ENCODE measurements around the gene SALL1.

The SALL1 gene

DNA sequence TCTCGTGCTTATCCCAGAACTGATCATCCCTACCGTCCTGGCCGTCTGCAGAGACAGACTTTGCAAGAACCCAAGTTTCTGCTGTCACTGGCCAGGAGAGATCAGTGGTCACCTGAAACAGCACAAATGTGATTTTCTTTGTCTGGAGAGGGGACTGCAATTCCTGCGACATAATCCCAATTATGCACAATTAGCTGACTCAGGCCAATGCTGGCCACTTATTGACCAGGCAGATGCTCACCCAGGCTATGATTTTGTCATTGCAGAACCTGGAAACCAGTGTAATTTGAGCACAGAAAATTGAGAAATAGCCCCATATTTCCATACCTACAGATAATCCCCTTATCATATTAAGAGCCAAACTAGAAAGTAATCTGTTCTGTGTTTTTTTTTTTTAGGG lies 34.7 kb downstream of the SALL1 start:
- TF ChIP-seq, protein P1, sequence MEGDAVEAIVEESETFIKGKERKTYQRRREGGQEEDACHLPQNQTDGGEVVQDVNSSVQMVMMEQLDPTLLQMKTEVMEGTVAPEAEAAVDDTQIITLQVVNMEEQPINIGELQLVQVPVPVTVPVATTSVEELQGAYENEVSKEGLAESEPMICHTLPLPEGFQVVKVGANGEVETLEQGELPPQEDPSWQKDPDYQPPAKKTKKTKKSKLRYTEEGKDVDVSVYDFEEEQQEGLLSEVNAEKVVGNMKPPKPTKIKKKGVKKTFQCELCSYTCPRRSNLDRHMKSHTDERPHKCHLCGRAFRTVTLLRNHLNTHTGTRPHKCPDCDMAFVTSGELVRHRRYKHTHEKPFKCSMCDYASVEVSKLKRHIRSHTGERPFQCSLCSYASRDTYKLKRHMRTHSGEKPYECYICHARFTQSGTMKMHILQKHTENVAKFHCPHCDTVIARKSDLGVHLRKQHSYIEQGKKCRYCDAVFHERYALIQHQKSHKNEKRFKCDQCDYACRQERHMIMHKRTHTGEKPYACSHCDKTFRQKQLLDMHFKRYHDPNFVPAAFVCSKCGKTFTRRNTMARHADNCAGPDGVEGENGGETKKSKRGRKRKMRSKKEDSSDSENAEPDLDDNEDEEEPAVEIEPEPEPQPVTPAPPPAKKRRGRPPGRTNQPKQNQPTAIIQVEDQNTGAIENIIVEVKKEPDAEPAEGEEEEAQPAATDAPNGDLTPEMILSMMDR (conservative IDR thresholded peaks at IDR 0.05; ENCODE audit: low read length) = no peak
- no peak for TF ChIP-seq EZH2phosphoT487 (IDR thresholded peaks at IDR 0.05; ENCODE audit: borderline replicate concordance)
- H3K79me2 ChIP-seq (ENCODE audit: insufficient read depth, low read length) = no peaks in the 10 kb centered on the region
- H3K27me3 ChIP-seq (ENCODE audit: insufficient read depth, low read length, poor library complexity, severe bottlenecking) = no peaks in the 10 kb centered on the region
- H2AFZ ChIP-seq (ENCODE audit: low read length) = no peak overlapping the region
- no peaks in the 10 kb centered on the region for H3K36me3 ChIP-seq (ENCODE audit: insufficient read depth, low read length)
- no peaks in the 10 kb centered on the region for H3K9me2 ChIP-seq (replicated peaks; ENCODE audit: low read depth, low read length)
- H3K4me1 ChIP-seq (ENCODE audit: insufficient read depth, low read length, poor library complexity, severe bottlenecking) = no peaks in the 10 kb centered on the region
- no peak overlapping the region for H3K4me3 ChIP-seq (ENCODE audit: low read length, poor library complexity, severe bottlenecking)
- H4K20me1 ChIP-seq (ENCODE audit: insufficient read depth, low read length, poor library complexity, severe bottlenecking) = no peaks in the 10 kb centered on the region
- H3F3A ChIP-seq (ENCODE audit: low read depth) = no peaks in the 10 kb centered on the region
- H3K9me3 ChIP-seq (ENCODE audit: insufficient read depth, low read depth, low read length) = no peaks in the 10 kb centered on the region
- no peak overlapping the region for H3K9ac ChIP-seq (ENCODE audit: low read depth, low read length, poor library complexity, severe bottlenecking)
- no peak overlapping the region for H3K4me2 ChIP-seq (ENCODE audit: low read depth, low read length, poor library complexity, severe bottlenecking)

DNA sequence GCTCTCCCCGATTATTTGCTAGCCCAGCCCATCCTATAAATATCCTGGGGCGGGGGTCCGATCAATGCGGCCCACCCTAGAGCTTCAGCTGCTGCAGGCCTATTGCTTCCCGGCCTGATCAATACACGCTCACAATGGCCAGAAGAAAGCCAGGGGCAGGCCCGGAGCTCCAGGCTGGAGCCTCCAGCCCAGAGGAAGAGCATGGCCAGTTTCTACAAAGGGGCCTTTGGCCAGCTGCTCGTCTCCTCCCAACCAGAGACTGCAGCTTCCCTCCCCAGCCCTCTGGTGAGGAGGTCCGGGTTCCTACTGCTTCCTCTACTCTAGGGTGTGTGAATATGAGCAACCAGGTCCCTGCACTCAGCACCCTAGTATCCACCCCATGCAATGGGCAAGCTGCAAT lies 36.7 kb downstream of the SALL1 start:
- Histone ChIP-seq H3K4me3 (ENCODE audit: low read length, poor library complexity, severe bottlenecking) (no peak overlapping the region), H3K9ac (ENCODE audit: low read depth, low read length, poor library complexity, severe bottlenecking) (no peak overlapping the region), H3K4me1 (ENCODE audit: insufficient read depth, low read length, poor library complexity, severe bottlenecking) (no peaks in the 10 kb centered on the region), H3K9me3 (ENCODE audit: insufficient read depth, low read depth, low read length) (peaks cover 3% of the 10 kb centered on the region; the same call in 1 of the 2 replicates), H3K79me2 (ENCODE audit: insufficient read depth, low read length) (no peaks in the 10 kb centered on the region), H3K9me2 (replicated peaks; ENCODE audit: low read depth, low read length) (no peaks in the 10 kb centered on the region), H3K4me2 (ENCODE audit: low read depth, low read length, poor library complexity, severe bottlenecking) (no peak overlapping the region), H3K27me3 (ENCODE audit: insufficient read depth, low read length, poor library complexity, severe bottlenecking) (no peaks in the 10 kb centered on the region), H3K36me3 (ENCODE audit: insufficient read depth, low read length) (no peaks in the 10 kb centered on the region), H2AFZ (ENCODE audit: low read length) (no peak overlapping the region), H4K20me1 (ENCODE audit: insufficient read depth, low read length, poor library complexity, severe bottlenecking) (no peaks in the 10 kb centered on the region), H3F3A (ENCODE audit: low read depth) (no peaks in the 10 kb centered on the region)
- TF ChIP-seq EZH2phosphoT487 (IDR thresholded peaks at IDR 0.05; ENCODE audit: borderline replicate concordance) = no peak
- TF ChIP-seq, protein P1 (conservative IDR thresholded peaks at IDR 0.05; ENCODE audit: low read length) = no peak

DNA sequence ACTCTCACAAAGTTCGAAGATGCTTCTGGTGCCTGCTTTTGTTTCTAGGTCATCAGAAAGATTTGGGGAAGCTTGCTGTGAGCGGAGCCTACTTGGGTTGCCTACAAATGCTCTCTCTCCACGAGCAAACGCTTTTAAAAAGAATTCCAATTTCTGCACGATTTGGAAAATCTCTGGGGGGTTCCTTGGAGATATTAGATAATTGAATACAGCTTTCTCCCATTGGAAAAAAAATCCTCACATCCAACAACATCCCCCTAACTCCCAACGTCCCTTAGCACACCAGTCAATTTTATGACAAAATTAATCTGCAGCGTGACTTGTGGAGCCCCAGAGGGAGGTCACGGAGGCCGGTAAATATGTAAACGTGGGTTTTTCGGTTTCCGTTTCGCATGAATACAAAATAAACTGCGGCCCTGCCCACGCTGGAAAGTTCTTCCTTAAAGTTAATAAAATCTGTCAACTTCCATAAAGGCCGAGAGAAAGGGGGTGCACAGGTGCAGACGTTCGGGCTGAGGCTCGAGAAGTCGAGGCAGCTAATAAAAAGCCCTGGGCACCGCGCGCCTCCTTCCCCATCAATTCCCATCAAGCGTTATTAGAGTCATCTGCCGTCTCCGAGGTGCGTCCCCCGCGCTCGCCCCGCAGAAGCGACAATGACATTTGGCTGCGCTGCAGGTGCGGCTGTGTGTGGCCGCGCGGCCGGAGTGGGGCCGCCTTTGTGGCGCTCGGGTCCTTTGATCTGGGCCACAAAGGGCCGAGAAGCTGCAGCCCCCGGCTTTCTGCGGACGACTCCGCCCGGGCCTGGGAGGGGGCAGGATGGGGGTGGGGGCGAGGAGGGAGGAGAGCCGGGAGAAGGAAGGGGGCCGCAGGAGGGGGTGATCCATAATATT lies 37.6 kb downstream of the SALL1 start:
- Histone ChIP-seq H3K36me3 (ENCODE audit: insufficient read depth, low read length) (no peaks in the 10 kb centered on the region), H3K27me3 (ENCODE audit: insufficient read depth, low read length, poor library complexity, severe bottlenecking) (no peaks in the 10 kb centered on the region), H3K4me2 (ENCODE audit: low read depth, low read length, poor library complexity, severe bottlenecking) (no peak overlapping the region), H3K4me1 (ENCODE audit: insufficient read depth, low read length, poor library complexity, severe bottlenecking) (no peaks in the 10 kb centered on the region), H4K20me1 (ENCODE audit: insufficient read depth, low read length, poor library complexity, severe bottlenecking) (no peaks in the 10 kb centered on the region), H3K9me3 (ENCODE audit: insufficient read depth, low read depth, low read length) (peaks cover 3% of the 10 kb centered on the region; the same call in 1 of the 2 replicates), H3K79me2 (ENCODE audit: insufficient read depth, low read length) (no peaks in the 10 kb centered on the region), H3K4me3 (ENCODE audit: low read length, poor library complexity, severe bottlenecking) (no peak overlapping the region), H3F3A (ENCODE audit: low read depth) (no peaks in the 10 kb centered on the region), H2AFZ (ENCODE audit: low read length) (no peak overlapping the region), H3K9me2 (replicated peaks; ENCODE audit: low read depth, low read length) (no peaks in the 10 kb centered on the region), H3K9ac (ENCODE audit: low read depth, low read length, poor library complexity, severe bottlenecking) (no peak overlapping the region)
- TF ChIP-seq, protein P1 (conservative IDR thresholded peaks at IDR 0.05; ENCODE audit: low read length) = no peak
- no peak for TF ChIP-seq EZH2phosphoT487 (IDR thresholded peaks at IDR 0.05; ENCODE audit: borderline replicate concordance)

All from Loucy (cell line).